GM21825 (cell line): ENCODE data around the gene ATP8B4.

ENCODE experiments used
- ATAC-seq: cut with Tn5 transposase; IDR thresholded peaks from one replicate; pipeline ENCODE4 v1.9.1; 2021; ENCODE audit warnings: mild to moderate bottlenecking, moderate library complexity; ENCODE audit not compliant: unreplicated experiment

The ATP8B4 gene

DNA sequence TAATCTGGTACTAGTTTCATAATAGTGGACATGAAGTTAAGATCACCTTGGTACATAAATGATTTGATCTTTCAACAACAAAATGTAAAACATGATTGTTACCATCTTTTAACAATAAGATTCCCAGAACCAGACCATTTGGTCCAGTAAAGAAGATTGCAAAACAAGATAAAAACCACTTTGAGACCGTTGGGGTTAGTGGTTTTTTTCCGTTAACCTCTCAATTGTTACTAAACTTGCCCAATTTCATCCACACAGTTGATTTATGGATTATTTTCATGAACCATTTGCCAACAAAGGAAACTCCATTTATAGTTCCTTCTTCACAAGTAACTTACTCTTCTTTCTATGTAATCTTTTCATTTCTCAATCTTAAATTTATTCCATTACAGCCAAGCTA lies 53.8 kb downstream of the ATP8B4 start:
- ATAC-seq = no peak

DNA sequence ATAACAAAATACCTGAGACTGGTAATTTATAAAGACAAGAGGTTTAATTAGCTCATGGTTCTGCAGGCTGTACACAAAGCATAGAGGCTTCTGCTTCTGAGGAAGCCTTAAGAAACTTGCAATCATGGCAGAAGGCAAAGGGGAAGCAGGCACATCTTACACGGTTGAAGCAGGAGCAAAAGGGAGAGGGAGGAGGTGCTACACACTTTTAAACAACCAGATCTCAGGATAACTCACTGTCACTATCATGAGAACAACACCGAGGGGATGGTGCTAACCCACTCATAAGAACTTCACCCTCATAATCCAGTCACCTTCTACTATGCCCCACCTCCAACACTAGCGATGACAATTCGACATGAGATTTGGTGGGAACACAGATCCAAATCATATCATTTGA lies 54.4 kb downstream of the ATP8B4 start:
- no peak for ATAC-seq

DNA sequence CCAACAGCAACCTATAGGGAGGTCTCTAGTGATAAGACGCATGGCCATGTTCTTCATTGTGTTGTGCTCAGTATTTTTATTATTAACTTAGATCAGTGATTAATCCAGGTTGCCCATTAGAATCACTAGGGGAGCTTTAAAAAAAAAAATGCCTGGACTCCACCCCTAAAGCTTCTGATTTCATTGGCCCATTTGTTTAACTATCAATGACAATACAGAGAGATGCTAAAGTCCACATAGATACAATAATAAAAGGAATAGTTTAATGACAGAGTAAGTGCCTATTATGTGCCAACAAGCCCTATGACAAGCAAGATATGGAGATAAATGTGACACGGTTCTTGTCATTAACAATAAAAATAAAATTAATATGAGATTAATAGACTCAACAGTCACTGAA lies 55.8 kb downstream of the ATP8B4 start:
- no peak for ATAC-seq

DNA sequence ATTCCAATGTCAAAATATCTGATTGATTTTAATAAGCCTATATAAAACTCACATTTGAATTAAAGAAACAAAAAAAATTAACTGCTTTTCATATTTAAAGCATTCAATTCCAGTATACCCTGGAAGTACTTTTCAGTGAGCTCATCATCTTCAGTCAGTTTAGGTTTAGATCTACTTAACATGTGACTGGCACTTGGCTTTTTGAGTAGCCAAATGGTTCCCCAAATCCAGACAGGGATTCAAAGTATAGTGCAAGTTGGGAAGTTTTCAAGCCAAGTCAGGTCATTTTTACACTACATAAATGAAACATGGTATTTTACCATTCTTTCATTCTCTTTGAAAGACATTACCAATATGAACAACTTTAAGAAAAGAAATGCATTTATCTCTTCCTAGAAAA lies 57.5 kb downstream of the ATP8B4 start:
- ATAC-seq = no peak

DNA sequence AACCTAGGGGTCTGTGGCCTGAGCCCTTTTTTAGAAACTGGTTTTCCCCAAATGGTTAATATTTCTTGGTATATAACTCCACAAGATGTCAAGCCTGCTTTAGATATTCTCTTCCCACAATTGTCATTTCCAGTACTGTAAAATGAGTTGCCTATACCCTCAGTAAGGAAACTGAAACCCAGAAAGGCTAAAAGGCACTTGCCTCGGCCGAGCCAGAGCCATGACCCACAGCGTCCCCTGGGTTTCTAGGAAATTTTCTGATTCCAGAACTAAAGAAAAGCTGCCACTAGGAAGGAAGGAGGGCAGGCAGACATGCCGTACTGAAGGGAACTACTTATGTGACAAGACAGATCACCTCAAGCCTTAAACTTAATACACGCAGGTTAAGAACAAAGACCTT lies 59.1 kb downstream of the ATP8B4 start:
- no peak for ATAC-seq

DNA sequence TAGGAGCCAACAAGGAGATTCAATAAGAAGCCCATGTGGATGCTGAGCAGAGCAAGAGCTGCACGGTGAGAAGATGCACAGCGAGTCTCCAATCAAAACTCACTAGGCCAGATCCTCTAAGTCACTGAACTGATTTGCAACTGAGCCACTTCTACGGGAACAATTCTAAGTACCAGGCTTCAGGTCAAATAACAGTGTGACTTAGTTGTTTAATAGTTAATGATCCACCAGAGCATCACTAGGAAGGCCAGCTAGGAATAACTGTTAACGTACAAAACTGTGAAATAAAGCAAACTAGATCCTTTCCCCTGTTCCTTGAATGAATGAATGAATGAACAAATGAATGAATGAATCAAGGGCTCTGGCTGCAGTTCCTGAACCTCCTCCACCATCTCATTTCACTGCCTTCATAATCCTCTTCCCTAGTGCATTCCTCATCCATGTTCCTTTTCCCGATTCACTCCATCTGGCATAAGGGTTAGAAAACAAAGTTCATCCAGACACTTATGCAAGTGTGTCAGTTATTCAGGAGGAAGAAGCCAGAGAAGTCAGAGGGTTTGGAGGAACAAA lies 59.7 kb downstream of the ATP8B4 start:
- no peak for ATAC-seq

DNA sequence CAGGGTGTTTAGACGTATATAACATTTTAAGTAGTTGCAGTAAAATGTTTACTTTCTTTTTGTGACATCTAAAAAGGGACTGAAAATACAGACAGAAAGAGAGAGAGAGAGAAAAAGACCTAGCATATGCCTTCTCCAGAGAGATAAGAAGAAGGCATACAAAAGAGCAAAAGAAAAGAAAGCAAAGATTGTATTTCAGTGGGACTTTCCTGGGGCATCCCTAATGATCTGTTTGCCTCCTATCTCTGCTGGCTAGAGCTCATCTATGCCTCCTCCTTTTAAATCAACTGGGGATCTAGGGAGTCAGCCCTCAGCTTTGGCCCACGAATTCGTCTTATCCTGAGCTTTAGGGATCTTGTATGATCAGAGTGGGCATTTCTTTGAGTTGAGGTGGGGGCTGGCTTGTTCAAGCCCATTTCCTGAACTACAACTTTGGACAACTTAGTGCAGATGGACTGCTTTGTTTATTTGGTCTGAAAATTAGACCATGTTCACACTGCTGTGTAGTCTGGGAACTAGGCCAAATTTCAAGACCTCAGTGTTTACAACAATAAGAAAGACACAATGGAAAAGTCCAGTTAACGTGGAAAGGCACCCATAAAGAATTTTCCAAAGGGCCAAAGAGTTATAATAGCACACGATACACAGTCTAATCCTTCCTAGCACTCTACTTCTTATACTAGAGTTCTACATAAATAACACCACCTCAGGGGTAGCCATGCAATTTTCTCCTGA lies 61.0 kb downstream of the ATP8B4 start:
- ATAC-seq = no peak

DNA sequence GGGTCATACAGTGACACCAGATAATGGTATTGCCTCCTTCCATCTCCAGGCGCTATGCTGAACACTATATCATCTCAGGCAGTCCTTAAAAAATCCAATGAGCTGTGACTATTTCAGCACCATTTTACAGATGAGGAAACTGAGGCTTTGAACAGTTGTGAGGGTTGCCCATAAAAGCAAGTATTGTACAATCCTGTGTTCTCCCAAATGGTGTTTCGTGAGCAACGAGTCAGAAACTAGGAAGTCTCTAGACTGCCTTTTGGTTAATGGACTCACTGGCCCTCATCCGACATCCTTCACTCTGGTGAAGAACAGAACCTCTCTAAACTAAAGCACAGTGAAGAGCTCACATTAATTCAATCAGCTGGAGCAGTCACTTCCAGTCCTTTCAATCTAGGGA lies 61.8 kb downstream of the ATP8B4 start:
- ATAC-seq = no peak

DNA sequence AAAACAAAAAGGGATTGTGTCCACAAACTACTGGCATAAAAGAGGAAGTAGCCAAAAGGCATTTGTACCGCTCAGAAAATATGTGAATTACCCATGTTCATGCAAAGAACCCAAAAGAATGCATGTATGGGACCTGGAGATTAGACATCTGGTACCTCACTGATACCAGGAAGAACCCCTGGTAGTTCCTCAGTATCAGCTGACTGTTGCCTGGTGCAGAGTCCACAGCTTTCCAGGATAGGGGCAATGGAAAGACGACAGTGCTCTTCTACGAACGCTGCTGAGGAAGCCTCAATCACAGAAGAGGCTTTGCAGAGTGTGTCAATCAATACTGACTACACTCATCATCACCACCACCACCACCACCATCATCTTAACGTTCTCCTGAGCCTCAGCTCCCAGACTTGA lies 63.3 kb downstream of the ATP8B4 start:
- no peak for ATAC-seq

DNA sequence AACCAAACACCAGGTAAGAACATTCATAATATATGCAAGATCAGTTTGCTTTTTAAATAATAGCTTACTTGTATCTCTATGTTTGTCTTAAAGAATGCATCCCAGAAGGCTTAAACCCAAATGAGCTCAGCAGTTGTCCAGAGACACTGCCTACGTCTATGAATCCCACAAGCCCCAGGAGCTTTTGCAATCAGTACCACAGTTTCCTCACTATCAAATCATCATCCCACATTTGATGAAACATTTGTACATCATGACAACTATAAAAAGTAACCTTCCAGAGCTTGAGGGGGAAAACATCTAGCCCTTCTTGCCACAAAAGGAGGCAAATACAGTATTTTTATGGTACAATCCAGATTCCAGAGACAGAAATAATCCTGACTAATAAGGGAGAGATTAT lies 63.7 kb downstream of the ATP8B4 start:
- no peak for ATAC-seq

DNA sequence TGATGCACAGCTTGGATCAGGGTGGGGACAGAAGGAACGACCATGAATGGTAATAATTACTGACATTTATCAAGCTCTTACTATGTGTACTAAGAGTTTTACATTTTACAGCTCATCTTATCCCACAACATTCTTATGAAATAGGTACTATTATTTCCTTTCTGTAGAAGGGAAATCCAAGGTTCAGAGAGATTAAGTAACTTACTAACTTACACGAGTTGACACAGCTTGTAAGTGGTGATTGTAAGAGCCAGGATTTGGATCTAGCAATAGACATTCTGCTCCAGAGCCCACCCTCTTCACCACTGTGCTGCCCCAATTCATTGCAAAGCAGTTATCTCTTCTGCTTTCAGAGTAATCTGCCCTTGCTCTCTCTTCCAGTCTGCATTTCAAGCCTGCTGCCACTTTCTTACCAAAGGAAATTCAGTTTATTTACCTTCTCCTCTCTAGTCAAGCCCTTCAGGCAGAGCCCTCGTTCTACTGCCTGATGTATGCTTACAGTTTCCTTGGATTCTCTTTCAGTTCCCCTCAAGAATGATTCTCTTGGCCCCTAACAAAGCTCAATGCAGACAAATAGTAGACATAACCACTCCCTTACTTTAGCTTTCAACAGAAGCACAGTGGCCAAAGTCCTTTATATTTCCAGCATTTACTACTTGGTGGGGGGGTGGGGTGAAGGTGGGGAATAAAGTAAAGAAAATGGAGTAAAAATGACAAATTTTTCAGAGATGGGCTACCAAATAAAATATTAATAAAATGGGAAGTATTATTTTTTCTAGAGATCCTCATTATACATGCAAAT lies 65.8 kb downstream of the ATP8B4 start:
- no peak for ATAC-seq

DNA sequence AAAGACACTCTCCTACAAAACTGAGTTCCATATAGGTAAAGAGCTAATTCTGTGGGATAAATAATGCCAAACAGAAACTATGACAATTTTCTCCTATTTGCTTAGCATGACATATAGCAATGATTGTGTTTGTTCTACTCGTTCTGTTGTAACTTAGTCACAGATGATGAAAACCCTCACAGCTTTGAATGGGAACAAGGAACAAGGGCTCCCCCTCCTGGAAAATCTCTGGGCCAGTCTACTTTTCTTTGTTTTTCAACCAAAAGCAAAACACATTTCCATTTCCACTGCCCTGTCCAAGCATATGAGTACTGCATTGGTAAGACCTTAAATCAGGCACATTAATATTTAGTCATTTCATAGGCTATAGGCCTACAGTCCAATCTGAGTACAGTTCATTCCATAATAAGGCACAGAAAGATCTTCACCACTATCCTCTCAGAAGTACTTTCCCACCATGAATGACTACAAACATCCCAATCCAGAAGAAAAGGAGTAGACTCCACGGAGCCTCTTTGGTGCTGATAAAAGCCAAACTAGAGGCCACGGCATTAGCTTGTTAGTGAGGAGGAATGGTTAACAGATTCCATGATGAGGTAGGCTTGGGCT lies 67.1 kb downstream of the ATP8B4 start:
- ATAC-seq = no peak

DNA sequence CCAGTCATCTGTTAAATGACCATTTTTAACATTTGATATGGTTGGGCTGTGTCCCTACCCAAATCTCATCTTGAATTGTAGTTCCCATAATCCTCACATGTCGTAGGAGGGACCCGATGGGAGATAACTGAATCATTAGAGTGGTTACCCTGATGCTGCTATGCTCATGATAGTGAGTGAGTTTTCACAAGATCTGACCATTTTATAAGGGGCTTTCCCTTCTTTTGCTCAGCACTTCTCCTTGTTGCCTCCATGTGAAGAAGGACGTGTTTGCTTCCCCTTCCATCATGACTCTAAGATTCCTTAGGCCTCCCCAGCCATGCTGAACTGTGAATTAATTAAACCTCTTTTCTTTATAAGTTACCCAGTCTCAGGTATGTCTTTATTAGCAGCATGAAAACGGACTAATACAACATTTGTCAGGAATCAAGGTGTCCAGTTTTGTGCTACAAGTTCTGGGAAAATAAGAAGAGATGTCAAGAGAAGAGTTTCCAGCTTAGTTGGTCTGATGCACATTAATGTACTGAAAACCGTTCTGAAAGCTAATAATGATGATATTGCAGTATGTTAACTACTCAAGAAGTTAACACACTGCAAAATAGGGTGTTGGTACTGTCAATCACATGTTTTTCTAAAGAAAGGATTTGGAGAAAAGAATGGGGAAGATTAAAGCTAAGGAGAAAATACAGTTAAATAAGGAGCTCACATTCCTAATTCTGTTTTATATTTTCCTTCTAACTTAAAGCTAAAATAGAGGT lies 67.9 kb downstream of the ATP8B4 start:
- ATAC-seq = no peak

DNA sequence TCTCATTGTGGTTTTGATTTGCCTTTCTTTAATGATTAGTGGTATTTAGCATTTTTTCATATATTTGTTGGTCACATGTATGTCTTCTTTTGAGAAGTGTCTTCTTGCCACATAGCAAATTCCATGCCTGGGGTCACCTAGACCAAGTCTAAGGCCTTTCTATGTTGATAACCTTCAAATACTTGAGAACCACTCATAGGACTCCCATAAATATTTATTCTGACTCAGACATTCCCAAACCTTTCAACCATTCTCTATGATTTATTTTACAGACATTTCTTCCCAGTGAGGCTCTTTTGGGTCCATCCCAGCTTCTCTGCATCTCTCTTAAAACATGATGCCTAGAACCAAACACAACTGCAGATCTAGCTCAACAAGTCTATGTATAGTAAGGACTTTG lies 69.2 kb downstream of the ATP8B4 start:
- ATAC-seq = no peak

DNA sequence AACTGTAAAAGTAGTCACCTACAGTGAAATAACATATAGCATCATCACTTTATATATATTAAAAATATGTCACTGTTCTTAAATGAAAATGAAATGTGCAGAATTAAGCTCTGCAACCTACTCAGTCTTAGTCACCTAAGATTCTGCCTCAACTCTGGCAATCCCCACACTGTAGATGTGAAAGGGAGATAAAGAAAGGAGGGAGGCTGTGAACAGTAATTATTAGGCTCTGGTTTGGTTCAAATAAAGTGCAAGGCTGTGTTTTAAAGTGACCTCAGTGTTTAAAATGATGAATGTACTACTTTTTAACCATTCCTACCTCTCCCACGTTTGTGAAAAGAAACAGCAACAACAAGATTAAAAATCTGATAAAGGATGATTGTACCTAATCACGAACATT lies 72.2 kb downstream of the ATP8B4 start:
- ATAC-seq = no peak

DNA sequence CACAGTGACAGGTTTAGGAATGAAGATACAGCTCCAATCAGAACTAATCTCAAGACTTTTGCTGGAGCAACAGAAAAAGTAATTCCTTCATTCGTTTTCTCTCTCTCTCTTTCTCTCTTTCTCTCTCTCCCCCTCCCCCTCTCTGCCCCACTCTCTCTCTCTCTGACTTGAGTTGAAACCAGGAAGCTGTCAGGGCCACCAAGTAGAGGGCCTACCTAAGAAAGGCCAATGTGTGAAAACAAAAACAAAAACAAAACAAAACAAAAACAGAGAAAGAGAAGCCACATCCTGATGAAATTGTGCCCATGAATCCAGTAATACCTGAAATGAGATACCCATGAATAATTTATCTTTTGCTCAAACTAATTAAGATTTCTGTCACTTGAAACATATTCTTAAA lies 72.9 kb downstream of the ATP8B4 start:
- peak; percentile 58 for ATAC-seq

DNA sequence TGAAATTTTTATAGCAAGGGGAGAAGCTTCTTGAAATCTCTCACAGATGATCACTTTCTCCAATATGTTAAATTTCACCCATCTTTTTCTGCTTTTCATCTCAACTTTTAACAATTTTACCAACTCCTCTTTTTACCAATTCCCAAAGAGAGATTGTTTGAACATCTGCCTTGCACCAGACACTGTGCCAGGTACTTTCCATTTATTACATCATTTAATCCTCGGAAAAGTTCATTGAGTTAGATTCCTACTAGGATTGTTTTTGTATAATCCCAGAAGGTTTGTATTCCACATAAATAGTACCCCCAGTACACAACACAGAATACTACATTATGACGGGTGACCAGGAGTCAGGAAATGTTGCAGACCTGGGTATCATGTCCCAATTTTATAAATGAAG lies 74.1 kb downstream of the ATP8B4 start:
- no peak for ATAC-seq

DNA sequence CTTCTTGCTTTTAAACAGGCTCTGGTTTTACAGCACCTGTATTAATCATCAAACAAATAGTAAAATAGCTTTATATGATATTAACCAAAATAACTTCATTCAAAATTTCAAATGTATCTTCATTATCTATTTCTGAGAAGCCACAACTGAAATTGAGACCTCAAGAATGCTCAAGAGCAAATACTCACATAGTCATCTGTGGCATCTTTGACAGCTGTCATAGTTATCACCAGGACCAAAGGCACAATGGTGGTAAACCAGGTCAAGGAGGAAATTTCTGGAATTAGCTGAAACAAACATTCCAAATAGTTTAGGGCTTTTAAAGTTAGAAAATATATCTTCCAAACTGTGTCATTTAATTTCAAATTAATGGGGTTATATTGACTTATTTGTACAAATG lies 74.6 kb downstream of the ATP8B4 start:
- ATAC-seq = no peak

DNA sequence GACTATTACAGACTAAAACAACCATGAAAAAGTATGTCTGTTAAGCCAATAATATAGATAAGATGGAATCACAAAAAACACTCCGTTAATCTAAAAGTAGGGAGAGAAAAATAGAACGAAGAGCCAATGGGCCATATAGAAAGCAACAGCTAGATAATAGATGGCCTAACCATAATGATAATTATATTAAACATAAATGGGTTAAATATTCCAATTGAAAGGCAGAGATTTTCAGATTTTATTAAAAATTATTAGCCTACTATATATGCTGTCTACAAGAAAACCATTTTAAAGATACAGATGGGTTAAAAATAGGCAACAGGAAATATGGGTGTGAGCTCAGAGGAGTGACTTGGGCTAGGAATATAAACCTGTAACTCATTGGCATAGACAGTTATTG lies 76.3 kb downstream of the ATP8B4 start:
- ATAC-seq = no peak

DNA sequence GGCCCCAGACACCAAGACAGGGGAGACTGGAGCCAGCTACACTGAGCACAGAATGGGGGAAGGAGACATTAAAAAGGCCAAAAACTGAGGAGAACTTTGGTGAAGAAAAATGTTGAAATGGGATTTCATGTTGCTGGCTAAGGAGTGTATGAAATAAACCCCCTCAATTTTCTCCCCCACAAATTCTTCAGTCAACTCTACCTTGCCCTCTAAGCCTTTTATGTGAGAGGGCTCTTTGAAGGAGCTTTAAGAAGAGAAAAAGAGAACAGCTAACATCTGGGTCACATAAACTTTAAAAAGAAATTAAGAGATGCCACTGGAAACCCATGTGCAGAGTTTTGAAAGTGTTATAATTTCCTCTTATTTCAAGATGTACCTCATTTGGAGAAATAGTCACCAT lies 88.6 kb downstream of the ATP8B4 start:
- ATAC-seq = no peak

DNA sequence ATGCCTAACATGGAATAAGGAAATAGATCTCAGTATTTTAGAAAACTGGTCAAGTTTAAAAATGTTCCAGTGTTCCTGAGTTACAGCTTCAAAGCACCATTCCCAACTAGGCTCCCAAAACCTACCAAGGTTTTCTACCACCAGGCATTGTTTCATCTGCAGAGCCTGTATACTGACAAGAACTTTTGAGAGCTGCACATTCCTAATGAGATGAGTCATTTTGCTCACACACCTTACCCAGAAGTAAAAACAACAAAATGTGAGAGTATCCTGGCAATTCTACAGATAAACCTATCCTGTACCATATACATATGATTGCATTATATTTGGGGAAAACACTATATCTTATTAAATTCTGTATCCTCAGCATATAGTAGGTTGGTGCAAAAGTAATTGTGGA lies 90.7 kb downstream of the ATP8B4 start:
- ATAC-seq = no peak
